Effector memory CD4-positive, alpha-beta T cell (primary cell): ENCODE data around the gene SESTD1.
"Not testable (repeated sequence)": the region's sequence is repeated elsewhere in the genome, so short reads cannot be mapped to it uniquely, and the experiment has no call there.

Experiments
- DNase-seq, 3 donors: peaks; one replicate each; pipeline ENCODE4 v3.0.0-alpha.2; 2020
- H3K27ac ChIP-seq: 2 replicates; pipeline ENCODE4 v1.7.0; 2013; ENCODE audit warnings: mild to moderate bottlenecking, low read length, moderate library complexity; ENCODE audit not compliant: insufficient read depth, poor library complexity, severe bottlenecking
- H3K27me3 ChIP-seq: replicated peaks from 2 replicates; pipeline ENCODE4 v1.7.0; 2013; ENCODE audit warnings: mild to moderate bottlenecking, low read length; ENCODE audit not compliant: insufficient read depth, control insufficient read depth, poor library complexity, severe bottlenecking
- H3K36me3 ChIP-seq: 2 replicates; pipeline ENCODE4 v1.7.0; 2013; ENCODE audit warnings: mild to moderate bottlenecking, low read length, moderate library complexity; ENCODE audit not compliant: control insufficient read depth, insufficient read depth
- H3K4me1 ChIP-seq: 2 replicates; pipeline ENCODE4 v1.7.0; 2013; ENCODE audit warnings: low read length, mild to moderate bottlenecking; ENCODE audit not compliant: control insufficient read depth, insufficient read depth, poor library complexity, severe bottlenecking
- H3K4me3 ChIP-seq: 2 replicates; pipeline ENCODE4 v1.7.0; 2013; ENCODE audit warnings: low read length, low read depth, mild to moderate bottlenecking; ENCODE audit not compliant: insufficient read depth, poor library complexity, severe bottlenecking
- H3K9me3 ChIP-seq: 2 replicates; pipeline ENCODE4 v1.7.0; 2013; ENCODE audit warnings: mild to moderate bottlenecking, low read length, moderate library complexity; ENCODE audit not compliant: control insufficient read depth

SESTD1 gene

GRCh38 chr2:179253226-179253625 is 11.4 kb downstream of the SESTD1 start:
- H3K4me1 ChIP-seq, result no peaks in the 10 kb centered on the region
- no peak for DNase-seq
- H3K27ac ChIP-seq, result no peak overlapping the region
- no peaks in the 10 kb centered on the region for H3K9me3 ChIP-seq
- H3K36me3 ChIP-seq, result no peaks in the 10 kb centered on the region
- H3K27me3 ChIP-seq, result no peaks in the 10 kb centered on the region
- no peak overlapping the region for H3K4me3 ChIP-seq

DNA sequence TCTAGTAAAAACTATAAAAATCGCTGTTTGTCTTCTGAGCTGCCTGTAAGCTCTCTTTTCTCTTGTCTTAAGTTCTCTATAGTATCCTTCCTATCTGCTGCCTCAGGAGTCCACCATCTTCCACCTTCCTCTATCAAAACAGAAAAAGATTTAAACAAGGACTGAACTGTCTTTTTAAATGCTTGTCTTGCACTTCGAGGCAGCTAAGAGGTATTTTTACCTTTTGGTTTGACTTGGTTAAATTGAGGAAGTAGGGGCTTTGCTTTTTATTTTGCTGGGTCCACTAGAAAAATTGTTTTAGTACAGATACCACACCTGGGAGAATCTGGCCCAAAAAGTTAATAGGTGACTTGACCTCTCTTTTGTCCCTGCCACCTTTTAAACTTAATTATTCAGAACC is 12.2 kb downstream of the SESTD1 start:
- Histone ChIP-seq H3K9me3 (no peaks in the 10 kb centered on the region), H3K4me1 (no peaks in the 10 kb centered on the region), H3K4me3 (no peak overlapping the region), H3K27ac (no peak overlapping the region), H3K36me3 (no peaks in the 10 kb centered on the region), H3K27me3 (no peaks in the 10 kb centered on the region)
- no peak for DNase-seq

- Histone ChIP-seq H3K27me3 (no peaks in the 10 kb centered on the region), H3K4me1 (no peaks in the 10 kb centered on the region), H3K27ac (no peak overlapping the region), H3K36me3 (no peaks in the 10 kb centered on the region), H3K4me3 (no peak overlapping the region), H3K9me3 (no peaks in the 10 kb centered on the region)
- no peak for DNase-seq
Observed at GRCh38 chr2:179251870-179252269, 12.8 kb downstream of the SESTD1 start.

GRCh38 chr2:179250848-179251504 is 13.7 kb downstream of the SESTD1 start:
- Histone ChIP-seq H3K27me3 (no peaks in the 10 kb centered on the region), H3K4me3 (no peak overlapping the region), H3K27ac (no peak overlapping the region), H3K36me3 (no peaks in the 10 kb centered on the region), H3K4me1 (no peaks in the 10 kb centered on the region), H3K9me3 (no peaks in the 10 kb centered on the region)
- DNase-seq, result no peak

DNA sequence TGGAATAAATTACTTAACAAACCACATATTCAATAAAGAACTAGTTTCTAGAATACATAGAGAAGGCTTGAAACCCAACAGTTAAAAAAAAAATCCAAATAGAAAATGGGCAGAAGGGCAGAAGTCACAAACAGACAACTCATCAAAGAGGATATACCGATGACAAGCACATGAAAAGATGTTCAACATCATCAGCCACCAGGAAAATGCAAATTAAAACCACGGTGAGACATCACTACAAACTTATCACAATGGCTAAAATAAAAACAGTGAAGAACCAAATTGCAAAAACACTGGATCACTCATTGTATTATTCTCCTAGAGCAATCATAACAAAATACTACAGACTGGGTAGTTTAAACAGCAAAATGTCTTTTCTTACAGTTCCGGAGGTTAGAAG is 14.5 kb downstream of the SESTD1 start:
- DNase-seq, result no peak
- Histone ChIP-seq H3K4me1 (no peaks in the 10 kb centered on the region), H3K36me3 (no peaks in the 10 kb centered on the region), H3K27ac (no peak overlapping the region), H3K9me3 (no peaks in the 10 kb centered on the region), H3K27me3 (no peaks in the 10 kb centered on the region), H3K4me3 (no peak overlapping the region)

- H3K27me3 ChIP-seq, result no peaks in the 10 kb centered on the region
- no peak for DNase-seq
- no peaks in the 10 kb centered on the region for H3K4me1 ChIP-seq
- H3K4me3 ChIP-seq, result no peak overlapping the region
- H3K27ac ChIP-seq, result no peak overlapping the region
- H3K36me3 ChIP-seq, result no peaks in the 10 kb centered on the region
- H3K9me3 ChIP-seq, result no peaks in the 10 kb centered on the region
Observed at GRCh38 chr2:179248024-179248348, 16.6 kb downstream of the SESTD1 start.

DNA sequence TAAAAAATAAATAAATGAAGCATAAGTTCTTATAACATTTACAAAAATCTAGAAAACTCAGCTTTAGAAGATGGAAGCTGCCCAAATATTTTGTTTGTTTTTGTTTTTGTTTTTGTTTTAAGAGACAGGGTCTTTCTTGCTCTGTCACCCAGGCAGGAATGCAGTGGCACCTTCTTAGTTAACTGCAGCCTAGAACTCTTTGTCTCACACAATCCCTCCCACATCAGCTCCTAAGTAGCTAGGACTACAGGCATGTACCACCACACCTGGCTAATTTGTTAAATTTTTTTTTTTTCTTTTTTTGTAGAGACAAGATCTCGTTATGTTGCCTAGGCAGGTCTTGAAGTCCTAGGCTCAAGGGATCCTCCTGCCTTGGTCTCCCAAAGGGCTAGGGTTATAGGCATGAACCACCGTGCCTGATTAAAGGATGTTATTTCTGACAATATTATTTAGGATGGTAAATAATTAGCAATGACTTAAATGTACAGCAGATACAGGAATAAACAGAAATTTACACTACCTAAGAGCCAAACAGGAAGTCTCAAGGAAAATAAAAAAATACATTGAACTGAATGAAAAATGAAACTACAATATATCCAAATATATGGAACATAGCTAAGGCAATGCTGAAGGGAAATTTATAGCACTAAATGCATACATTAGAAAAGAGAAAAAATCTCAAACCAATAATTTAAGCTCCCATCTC is 17.2 kb downstream of the SESTD1 start:
- DNase-seq, result no peak
- H3K36me3 ChIP-seq, result no peaks in the 10 kb centered on the region
- H3K27me3 ChIP-seq, result no peaks in the 10 kb centered on the region
- no peak overlapping the region for H3K27ac ChIP-seq
- H3K9me3 ChIP-seq, result no peaks in the 10 kb centered on the region
- H3K4me3 ChIP-seq, result no peak overlapping the region
- H3K4me1 ChIP-seq, result no peaks in the 10 kb centered on the region

GRCh38 chr2:179245843-179246242 is 18.8 kb downstream of the SESTD1 start:
- not testable (repeated sequence) for H3K4me1 ChIP-seq, H3K36me3 ChIP-seq, H3K4me3 ChIP-seq, DNase-seq, H3K9me3 ChIP-seq, H3K27me3 ChIP-seq, H3K27ac ChIP-seq

GRCh38 chr2:179243046-179243445 is 21.6 kb downstream of the SESTD1 start:
- H3K27me3 ChIP-seq, result no peaks in the 10 kb centered on the region
- H3K36me3 ChIP-seq, result no peaks in the 10 kb centered on the region
- H3K4me1 ChIP-seq, result no peaks in the 10 kb centered on the region
- no peak overlapping the region for H3K4me3 ChIP-seq
- no peak overlapping the region for H3K27ac ChIP-seq
- no peak for DNase-seq
- no peaks in the 10 kb centered on the region for H3K9me3 ChIP-seq

- no peak overlapping the region for H3K27ac ChIP-seq
- no peak for DNase-seq
Observed at GRCh38 chr2:179240481-179241451, 23.9 kb downstream of the SESTD1 start.

More at GRCh38 chr2:179240481-179241451, 23.9 kb downstream of the SESTD1 start:
- Histone ChIP-seq H3K4me1 (no peaks in the 10 kb centered on the region), H3K9me3 (no peaks in the 10 kb centered on the region), H3K36me3 (no peaks in the 10 kb centered on the region), H3K27me3 (no peaks in the 10 kb centered on the region), H3K4me3 (no peak overlapping the region)
